ENCODE results near the gene AKIRIN2. TPM values are rescaled to one million over a fixed set of nuclear protein-coding genes. Genes with fewer than 3 reads are reported as not detected.
A peak's percentile ranks its signal among the peaks of the same experiment; 100 is the strongest.

The AKIRIN2 gene
- total and polyA plus RNA-seq, 2 of the 13 experiments (the other 11 are each of a cell fraction or from before 2014, with no cell fraction given) = 15.6 to 23.4 TPM

GRCh38 chr6:87701676-87702588 is at the start of gene AKIRIN2 (continued):
- TF ChIP-seq ZFP91 (CRISPR knock-in tag; IDR thresholded peaks at IDR 0.05; ENCODE audit: borderline replicate concordance) (peak; percentile 81), MXD4 (CRISPR knock-in tag; IDR thresholded peaks at IDR 0.05) (no peak; the same call in 1 of the 2 replicates), MTERF4 (CRISPR knock-in tag; IDR thresholded peaks at IDR 0.05) (no peak), FOXO1 (CRISPR knock-in tag; IDR thresholded peaks at IDR 0.05) (peak; percentile 18; the same call in 1 of the 2 replicates), PAX8 (CRISPR knock-in tag; IDR thresholded peaks at IDR 0.05; ENCODE audit: borderline replicate concordance) (peak; percentile 82; the same call in 1 of the 2 replicates), NFKBIZ (CRISPR knock-in tag; IDR thresholded peaks at IDR 0.05) (0 out of 2 replicates have a peak, but pooled peaks have one; percentile 16), ZNF441 (CRISPR knock-in tag; IDR thresholded peaks at IDR 0.05; ENCODE audit: borderline replicate concordance) (0 out of 2 replicates have a peak, but pooled peaks have one; percentile 37), AGO2 (optimal IDR thresholded peaks at IDR 0.05; ENCODE audit: low read depth, low read length) (peak; percentile 93), ARNTL (CRISPR knock-in tag; IDR thresholded peaks at IDR 0.05) (peak; percentile 62; the same call in 1 of the 2 replicates), ZFY (CRISPR knock-in tag; IDR thresholded peaks at IDR 0.05) (peak; percentile 53), AFF4 (CRISPR knock-in tag; IDR thresholded peaks at IDR 0.05) (peak; percentile 73; the same call in 1 of the 2 replicates), ERF (CRISPR knock-in tag; IDR thresholded peaks at IDR 0.05) (peak; percentile 27; the same call in 1 of the 2 replicates), MED13 (CRISPR knock-in tag; IDR thresholded peaks at IDR 0.05) (peak; percentile 16; the same call in 1 of the 2 replicates), ZFX (CRISPR knock-in tag; IDR thresholded peaks at IDR 0.05; ENCODE audit: low read depth) (peak; percentile 58; the same call in 1 of the 2 replicates), ZBTB25 (CRISPR knock-in tag; IDR thresholded peaks at IDR 0.05) (0 out of 2 replicates have a peak, but pooled peaks have one; percentile 21), ARID5B (CRISPR knock-in tag; IDR thresholded peaks at IDR 0.05) (no peak)
